M059J (cell line): Measurements from ENCODE around the gene TLR4. TPM values are rescaled to one million over a fixed set of nuclear protein-coding genes. Genes with fewer than 3 reads are reported as not detected.

Experiments used
- DNase-seq: peaks from one replicate; pipeline ENCODE4 v3.0.0-alpha.2; 2012; ENCODE audit warnings: low read depth
- total RNA-seq: library from RNA; depleted of rRNA; stranded (reverse); fragments of >200 nt; shearing (Covaris generic); gene quantifications from 2 replicates; pipeline ENCODE4 v1.2.3, GENCODE V29; 2014

TLR4 gene
- total RNA-seq, 1 experiment from 2014 or later = 16.9 TPM

DNA sequence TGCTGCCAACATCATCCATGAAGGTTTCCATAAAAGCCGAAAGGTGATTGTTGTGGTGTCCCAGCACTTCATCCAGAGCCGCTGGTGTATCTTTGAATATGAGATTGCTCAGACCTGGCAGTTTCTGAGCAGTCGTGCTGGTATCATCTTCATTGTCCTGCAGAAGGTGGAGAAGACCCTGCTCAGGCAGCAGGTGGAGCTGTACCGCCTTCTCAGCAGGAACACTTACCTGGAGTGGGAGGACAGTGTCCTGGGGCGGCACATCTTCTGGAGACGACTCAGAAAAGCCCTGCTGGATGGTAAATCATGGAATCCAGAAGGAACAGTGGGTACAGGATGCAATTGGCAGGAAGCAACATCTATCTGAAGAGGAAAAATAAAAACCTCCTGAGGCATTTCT, 10.1 kb downstream of the TLR4 start:
- DNase-seq = peak; percentile 25

- peak; percentile 41 for DNase-seq
Observed at GRCh38 chr9:117715411-117715989, 11.3 kb downstream of the TLR4 start.

GRCh38 chr9:117718085-117718484, 13.9 kb downstream of the TLR4 start:
- DNase-seq = peak; percentile 72

- DNase-seq = peak; percentile 63
Observed at GRCh38 chr9:117718701-117719100, 14.5 kb downstream of the TLR4 start.

DNA sequence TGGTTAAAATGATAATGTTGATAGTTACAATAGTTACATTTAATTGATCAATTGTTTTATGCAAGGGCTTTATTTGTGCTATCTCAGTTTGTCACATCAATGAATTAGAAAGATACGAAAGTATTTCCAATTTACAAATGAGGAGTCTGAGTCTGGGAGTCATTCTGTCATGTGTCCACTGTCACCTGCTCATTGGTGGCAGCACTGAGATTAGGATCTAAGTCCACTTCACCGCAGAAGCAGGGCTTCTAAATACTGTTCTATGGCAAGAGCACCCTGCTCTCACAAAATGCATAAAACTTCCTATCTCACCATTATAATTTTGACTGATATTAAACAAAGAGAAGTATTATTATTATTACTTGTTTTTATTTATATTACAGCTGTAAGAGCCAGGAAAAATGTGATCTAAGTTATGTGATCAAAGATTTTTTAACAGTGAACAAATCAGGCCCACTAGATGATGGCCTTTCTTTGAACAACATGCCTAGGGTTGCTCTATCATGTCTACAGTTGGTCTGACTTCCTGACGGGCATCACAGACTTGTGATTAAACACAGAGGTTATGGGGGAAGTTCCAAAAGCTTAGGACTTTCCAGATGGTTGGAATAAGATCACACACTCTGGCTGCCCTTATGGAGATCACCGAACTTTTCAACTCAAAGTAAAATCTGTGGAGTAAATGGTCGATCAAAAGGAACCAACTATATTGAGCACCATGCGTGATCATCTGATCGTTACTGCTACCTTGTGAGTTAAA, 15.1 kb downstream of the TLR4 start:
- no peak for DNase-seq

DNA sequence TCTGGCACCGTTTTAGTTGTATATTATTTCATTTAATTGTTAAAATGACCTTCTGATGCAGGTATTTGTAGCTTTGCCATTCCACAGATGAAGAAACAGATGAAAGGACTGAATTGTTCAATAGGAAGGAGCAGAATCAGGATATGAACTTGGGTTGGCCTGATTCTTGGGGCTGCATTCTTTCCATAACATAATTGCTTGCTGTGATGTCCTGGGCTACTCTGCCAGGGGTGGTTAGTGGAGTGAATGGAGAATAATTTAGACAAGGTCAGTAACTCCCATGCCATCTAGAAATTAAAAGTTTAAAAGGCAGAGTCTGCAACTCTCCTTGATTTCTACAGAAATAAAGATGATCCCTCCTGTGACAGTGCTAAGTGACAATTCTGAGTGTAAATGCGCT, 15.9 kb downstream of the TLR4 start:
- no peak for DNase-seq

DNA sequence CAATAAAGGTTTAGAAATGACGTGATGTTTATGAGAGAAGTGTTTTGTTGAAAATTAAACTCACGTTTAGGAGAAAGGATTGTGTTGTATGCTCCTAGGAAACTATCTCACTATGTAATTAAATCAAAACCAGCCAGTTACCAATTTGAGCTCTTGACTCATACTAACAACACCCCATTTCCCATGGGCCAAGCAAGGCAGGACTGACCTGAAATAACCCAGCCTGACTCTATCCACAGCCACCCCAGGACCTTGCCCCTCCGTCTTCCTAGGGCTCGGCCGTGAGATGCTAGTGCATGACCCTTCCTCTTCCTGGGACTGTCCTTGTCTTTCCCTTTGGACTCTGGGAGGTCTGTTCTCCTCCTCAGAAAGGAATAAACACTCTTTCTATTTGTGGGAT, 16.4 kb downstream of the TLR4 start:
- DNase-seq = peak; percentile 68

DNA sequence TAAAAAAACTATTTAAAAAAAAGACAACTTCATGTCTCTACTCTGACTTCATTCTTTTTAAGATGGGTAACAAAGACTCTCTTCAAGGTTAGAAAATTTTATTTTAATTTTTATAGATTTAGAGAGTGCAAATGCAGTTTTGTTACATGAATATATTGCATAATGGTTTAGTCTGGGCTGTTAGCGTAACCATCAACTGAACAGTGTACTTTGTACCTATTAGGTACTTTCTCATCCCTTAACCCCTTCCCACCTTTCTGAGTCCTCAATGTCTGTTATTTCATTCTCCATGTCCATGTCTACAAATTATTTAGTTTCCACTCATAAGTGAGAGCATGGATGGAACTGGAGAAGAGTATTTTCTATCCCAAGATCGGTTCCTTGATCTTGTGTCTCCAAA, 16.8 kb downstream of the TLR4 start:
- no peak for DNase-seq

DNA sequence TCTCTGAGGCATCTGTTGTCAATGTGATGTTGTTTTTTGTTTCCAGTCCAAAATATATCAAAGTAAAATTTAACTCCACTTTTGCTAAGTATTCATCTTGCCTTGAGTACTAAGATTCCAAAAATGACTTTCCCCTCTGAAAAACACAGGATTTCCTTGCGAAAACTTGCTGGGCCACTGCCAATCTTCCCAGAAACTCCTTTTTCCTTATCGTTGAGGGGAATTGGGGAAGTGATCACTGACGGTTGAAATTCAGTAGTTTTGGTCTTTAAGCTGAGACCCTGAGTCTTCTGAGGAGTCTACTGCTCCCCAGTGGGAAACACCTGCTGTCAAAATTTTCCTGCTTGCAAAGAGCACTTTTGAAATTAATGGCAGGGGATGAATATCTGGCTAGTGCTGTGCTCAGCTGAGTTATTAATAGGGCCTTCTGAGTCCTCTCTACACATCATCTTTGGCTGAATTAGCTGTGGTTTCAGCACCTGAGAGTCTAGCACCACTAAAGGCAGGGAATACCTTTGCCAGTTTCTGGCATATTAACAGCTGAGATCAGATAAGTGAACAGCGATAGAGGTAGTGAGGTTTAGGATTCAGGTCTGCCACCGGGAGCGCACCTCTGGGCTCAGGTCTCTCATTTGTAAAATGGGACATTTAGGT, 18.0 kb downstream of the TLR4 start:
- DNase-seq = no peak

DNA sequence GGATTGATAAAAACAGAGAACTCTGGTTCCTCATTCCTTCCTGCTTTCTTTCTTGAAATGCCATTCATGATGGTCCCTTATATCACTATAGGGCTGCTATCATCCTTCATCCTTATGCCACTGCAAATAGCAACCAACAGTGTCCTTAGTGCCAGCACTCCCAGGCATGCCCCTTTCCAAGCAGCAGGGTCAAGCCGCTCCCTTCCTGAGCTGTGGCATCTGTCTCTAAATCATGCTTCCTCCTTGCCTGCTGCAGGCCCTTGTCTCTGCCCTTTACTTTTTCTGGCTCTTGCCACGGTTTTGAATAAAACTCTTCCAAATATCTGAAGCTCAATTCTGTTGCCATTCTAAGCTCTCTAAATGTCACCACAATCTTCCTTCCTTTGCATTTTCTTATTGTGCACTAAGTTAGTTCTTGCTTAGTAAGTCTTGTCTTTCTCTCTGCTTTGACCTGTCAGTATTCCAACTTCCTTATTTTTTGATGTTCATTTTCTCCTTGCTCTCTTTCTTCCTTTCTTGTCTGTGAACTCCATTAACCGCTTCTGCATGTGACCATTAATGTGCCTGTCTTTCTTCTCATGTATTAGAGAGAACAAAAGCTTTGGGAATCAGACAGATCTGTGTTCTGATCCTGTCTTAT, 19.9 kb downstream of the TLR4 start:
- DNase-seq = no peak

DNA sequence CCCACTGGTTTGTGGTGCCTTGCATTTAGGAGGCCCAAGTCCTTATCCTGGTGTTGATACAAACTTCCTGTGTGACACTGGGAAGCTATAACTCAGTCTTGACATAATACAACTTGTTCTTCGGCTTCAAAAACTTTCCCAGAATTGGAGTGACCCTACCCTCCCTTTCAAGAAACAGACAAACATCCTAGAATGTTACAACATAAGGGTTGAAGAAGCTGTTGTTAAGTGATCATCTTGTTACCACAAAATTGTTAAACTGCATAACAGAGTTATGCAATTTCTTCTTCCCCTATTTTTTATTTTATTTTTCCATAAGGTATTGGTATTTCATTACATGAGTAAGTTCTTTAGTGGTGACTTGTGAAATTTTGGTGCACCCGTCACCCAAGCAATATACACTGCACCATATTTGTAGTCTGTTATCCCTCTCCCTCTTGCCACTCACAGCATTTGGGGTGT, 21.3 kb downstream of the TLR4 start:
- no peak for DNase-seq

GRCh38 chr9:117729375-117729774, 25.2 kb downstream of the TLR4 start:
- DNase-seq = no peak

GRCh38 chr9:117732494-117732893, 28.3 kb downstream of the TLR4 start:
- no peak for DNase-seq

DNA sequence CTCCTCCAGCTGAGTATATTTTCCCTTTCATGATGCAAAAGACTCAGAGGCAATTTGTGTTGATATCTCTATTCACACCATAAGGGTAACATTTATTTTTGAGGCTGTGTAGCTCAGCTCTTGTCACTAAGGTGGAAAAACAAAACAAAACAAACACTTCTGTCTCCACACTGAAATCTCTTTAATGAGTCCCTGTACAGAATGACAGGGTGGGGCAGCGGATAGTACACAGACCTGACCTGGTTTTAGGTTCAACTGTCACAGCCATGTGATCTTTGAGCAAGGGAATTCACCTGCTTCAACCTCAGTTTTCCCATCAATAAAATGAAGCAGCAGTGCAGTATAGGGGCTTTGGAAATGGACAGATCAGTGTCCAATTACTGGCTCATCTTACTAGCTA, 29.3 kb downstream of the TLR4 start:
- peak; percentile 9 for DNase-seq

DNA sequence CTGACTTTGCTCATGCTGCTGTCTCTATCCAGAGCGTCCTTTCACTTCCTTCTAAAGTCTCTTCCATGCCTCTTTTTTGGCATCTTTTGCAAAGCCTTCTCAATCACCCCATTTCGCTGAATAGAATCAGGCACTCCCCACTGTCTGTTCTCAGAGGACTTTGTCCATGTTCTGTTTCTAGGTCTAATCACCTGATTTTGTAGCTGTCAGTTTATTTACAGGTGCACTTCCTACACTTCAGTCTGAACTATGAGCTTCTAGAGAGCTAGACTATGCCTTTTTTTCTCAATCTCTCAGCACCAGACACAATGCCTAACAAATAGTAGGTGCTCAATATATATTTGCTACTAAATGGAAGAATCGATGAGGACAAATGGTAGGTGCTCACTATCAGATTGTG, 29.9 kb downstream of the TLR4 start:
- no peak for DNase-seq

- DNase-seq = peak; percentile 56
Observed at GRCh38 chr9:117734523-117735314, 30.5 kb downstream of the TLR4 start.

- DNase-seq = no peak
Observed at GRCh38 chr9:117737721-117738226, 33.6 kb downstream of the TLR4 start.

- DNase-seq = no peak
Observed at GRCh38 chr9:117739206-117739605, 35.0 kb downstream of the TLR4 start.

DNA sequence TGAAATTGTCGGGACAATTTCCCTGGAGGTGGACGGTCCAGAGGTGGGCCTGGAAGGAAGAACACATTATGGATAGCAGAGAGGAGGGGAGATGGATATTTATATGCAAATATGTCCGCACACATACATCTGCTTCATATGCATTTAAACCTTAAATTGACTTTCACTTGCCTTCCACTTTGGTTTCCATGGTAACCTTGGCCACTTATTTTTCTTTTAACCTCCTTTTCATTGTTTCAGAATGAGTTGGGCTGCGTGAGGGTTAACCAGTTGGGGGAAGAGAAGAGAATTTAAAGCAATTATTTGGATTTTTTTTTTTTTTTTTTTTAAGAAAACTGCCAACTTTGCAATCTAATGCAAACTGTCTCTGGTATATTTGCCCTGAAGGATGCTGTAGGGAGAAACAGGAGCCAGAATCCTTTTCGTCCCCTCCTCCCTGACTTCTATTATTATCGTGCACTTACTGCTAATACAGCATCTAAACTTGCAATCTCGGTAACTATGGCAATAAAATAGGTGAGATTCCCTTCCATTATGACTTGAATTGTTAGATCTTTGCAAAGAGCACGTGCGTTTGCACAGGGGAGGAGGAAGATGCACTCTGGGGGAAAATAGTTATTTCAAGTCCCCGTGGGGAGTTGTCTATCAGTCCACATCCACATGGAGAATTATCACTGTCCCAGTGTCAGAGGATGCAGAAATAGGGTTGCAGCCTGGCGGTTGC, 35.6 kb downstream of the TLR4 start:
- no peak for DNase-seq

DNA sequence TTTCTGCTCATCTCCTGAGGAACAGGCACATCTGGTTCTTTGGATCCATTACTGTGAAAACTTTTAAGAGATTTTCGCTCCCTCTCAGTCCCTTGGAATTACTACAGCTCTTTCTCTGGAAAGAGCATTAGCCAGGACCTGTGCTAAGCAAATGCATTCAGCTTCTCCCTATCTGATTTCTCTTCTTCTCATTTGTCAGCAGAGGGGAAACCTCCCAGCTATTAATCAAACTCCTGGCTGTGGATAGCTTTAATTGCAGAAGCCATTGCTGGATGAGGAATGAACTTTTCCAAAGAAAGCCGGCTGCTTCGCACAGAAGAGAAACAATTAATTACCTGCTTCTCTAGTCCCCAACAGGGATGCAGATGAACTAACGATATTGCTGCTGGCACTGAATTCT, 37.9 kb downstream of the TLR4 start:
- no peak for DNase-seq

- no peak for DNase-seq
Observed at GRCh38 chr9:117744369-117744768, 40.2 kb downstream of the TLR4 start.
